Esophagus squamous epithelium (tissue), 4 donors: ENCODE measurements around the gene NFE2L1.

Experiments used
- POLR2A ChIP-seq, 4 donors: fragments of 450-650 bp; IDR thresholded peaks; one replicate each; pipeline ENCODE4 v1.6.1; 2017; ENCODE audit warnings: antibody characterized with exemption in 4 of 4, mild to moderate bottlenecking in 4 of 4, moderate library complexity in 3 of 4
- TF ChIP-seq, protein P1 (sequence below), 6 experiments: fragments of 450-650 bp in 4 of 6; fragments of 200-600 bp in 2 of 6; sonication (generic) in 2 of 6; IDR thresholded peaks; one replicate each; pipeline ENCODE4 v1.5.1; 2016 to 2019; ENCODE audit warnings: antibody characterized with exemption in 6 of 6, mild to moderate bottlenecking in 4 of 6, moderate library complexity in 4 of 6

DNA sequence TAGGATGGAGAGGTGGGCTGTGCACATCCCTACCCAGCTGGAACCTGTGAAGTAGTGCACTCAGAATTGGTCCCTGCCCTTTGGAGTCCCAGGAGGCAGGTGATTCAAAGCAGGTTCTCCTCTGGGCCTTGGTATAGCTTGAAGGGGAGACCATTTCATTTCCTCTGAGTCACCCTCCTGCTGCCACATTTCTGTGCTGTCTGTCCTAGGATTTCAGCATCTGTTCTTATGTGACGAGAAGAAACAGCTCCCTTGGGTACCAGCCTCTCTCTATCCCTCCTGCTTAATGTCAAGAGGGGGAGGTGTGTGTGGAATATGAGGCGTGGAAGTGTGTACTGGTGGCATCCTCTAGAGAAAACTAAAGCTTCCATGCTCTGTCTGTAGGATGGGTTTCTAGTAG is 5.0 kb upstream of the NFE2L1 start:
- TF ChIP-seq, protein P1, sequence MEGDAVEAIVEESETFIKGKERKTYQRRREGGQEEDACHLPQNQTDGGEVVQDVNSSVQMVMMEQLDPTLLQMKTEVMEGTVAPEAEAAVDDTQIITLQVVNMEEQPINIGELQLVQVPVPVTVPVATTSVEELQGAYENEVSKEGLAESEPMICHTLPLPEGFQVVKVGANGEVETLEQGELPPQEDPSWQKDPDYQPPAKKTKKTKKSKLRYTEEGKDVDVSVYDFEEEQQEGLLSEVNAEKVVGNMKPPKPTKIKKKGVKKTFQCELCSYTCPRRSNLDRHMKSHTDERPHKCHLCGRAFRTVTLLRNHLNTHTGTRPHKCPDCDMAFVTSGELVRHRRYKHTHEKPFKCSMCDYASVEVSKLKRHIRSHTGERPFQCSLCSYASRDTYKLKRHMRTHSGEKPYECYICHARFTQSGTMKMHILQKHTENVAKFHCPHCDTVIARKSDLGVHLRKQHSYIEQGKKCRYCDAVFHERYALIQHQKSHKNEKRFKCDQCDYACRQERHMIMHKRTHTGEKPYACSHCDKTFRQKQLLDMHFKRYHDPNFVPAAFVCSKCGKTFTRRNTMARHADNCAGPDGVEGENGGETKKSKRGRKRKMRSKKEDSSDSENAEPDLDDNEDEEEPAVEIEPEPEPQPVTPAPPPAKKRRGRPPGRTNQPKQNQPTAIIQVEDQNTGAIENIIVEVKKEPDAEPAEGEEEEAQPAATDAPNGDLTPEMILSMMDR (IDR thresholded peaks at IDR 0.05) = no peak
- TF ChIP-seq POLR2A (IDR thresholded peaks at IDR 0.05) = no peak
